ENCODE results near the gene BORCS5.
"Not testable (repeated sequence)": the region's sequence is repeated elsewhere in the genome, so short reads cannot be mapped to it uniquely, and the experiment has no call there.

The BORCS5 gene

DNA sequence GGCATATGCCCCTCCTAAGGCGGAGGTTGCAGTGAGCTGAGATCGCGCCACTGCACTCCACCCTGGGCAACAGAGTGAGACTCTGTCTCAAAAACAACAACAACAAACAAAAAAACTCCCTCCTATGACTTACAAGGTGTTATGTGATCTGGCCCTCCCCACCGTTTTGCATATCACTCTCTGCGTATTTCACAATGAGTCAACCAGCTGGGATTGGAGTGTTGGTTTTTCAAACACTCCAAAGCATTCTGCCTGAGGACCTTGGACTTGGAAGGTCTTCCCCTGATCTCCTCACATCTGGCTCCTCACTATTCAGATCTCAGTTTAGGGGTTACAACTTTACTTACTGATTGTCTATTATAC, 20.8 kb upstream of the BORCS5 start:
- ChIA-PET POLR2A (interaction anchor here (0.6 kb wide), 1 partner anchor 69 kb away, joined by 3 read pairs; the partner anchor contains the start of gene LRP6), CTCF (interaction anchor here (1.0 to 3.8 kb wide), 6 partner anchors 8 to 756 kb away, joined by 3 to 30 read pairs (median 7); partner anchors contain the start of gene MANSC1)
- TF ChIP-seq, protein P1, sequence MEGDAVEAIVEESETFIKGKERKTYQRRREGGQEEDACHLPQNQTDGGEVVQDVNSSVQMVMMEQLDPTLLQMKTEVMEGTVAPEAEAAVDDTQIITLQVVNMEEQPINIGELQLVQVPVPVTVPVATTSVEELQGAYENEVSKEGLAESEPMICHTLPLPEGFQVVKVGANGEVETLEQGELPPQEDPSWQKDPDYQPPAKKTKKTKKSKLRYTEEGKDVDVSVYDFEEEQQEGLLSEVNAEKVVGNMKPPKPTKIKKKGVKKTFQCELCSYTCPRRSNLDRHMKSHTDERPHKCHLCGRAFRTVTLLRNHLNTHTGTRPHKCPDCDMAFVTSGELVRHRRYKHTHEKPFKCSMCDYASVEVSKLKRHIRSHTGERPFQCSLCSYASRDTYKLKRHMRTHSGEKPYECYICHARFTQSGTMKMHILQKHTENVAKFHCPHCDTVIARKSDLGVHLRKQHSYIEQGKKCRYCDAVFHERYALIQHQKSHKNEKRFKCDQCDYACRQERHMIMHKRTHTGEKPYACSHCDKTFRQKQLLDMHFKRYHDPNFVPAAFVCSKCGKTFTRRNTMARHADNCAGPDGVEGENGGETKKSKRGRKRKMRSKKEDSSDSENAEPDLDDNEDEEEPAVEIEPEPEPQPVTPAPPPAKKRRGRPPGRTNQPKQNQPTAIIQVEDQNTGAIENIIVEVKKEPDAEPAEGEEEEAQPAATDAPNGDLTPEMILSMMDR (IDR thresholded peaks at IDR 0.05; ENCODE audit: control extremely low read depth, extremely low read depth, low read depth, missing control alignments), result no peak
- peak; percentile 55 for DNase-seq (ENCODE audit: extremely low spot score)

GRCh38 chr12:12336511-12336910, 20.4 kb upstream of the BORCS5 start:
- TF ChIP-seq, protein P1 (IDR thresholded peaks at IDR 0.05; ENCODE audit: control extremely low read depth, extremely low read depth, low read depth, missing control alignments), result no peak
- DNase-seq (ENCODE audit: extremely low spot score), result no peak
- ChIA-PET CTCF (interaction anchor here (1.2 to 3.8 kb wide), 5 partner anchors 9 to 756 kb away, joined by 3 to 30 read pairs (median 7); partner anchors contain the start of gene MANSC1), POLR2A (no interaction called here)

GRCh38 chr12:12338527-12339168, 18.2 kb upstream of the BORCS5 start:
- DNase-seq (ENCODE audit: extremely low spot score), result no peak
- ChIA-PET CTCF (interaction anchor here (1.3 to 1.4 kb wide), 3 partner anchors 11 to 251 kb away, joined by 3 to 5 read pairs (median 4); no protein-coding TSS in a partner anchor), POLR2A (no interaction called here)
- TF ChIP-seq, protein P1 (IDR thresholded peaks at IDR 0.05; ENCODE audit: control extremely low read depth, extremely low read depth, low read depth, missing control alignments), result no peak

GRCh38 chr12:12349711-12350665, 6.9 kb upstream of the BORCS5 start, which contains the start of gene MANSC1:
MANSC1 (minus strand) TSS chr12:12350242; CDS start chr12:12343314, 6,928 bp downstream.
- peak; percentile 39 for DNase-seq (ENCODE audit: extremely low spot score)
- CTCF ChIA-PET, result interaction anchor here (0.9 to 1.8 kb wide), 6 partner anchors 14 to 340 kb away, joined by 3 to 7 read pairs (median 4); no protein-coding TSS in a partner anchor
- TF ChIP-seq, protein P1 (IDR thresholded peaks at IDR 0.05; ENCODE audit: control extremely low read depth, extremely low read depth, low read depth, missing control alignments), result no peak
- POLR2A ChIA-PET, result interaction anchor here (0.6 kb wide), 1 partner anchor 66 kb away, joined by 12 read pairs; no protein-coding TSS in a partner anchor

DNA sequence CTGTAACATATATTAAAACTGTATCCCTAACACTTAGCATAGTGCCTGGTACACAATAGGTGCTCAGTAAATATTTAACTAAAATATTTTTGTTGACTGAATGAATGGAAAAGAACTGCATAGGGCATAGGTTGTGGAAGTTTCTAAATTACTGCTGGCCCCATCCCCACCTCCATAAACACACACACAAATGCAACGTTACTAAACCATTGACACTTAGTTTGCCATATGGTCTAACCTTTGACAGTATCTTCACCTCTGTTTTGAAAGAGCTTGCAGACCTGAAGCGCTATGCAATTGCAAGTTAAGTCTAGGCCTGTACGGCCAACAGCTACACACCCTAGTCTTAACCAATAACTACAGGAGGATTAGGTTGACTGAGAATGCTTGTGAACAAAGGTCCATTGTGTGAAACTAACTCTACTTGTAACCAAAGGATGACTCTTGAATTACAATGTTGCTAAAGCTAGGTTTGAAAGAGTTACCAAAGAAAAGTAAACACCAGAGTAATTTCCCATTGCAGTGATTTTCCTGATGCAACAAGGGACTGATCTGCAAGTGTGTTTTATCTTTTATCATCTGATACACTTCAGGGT, 5.9 kb upstream of the BORCS5 start:
- POLR2A ChIA-PET, result no interaction called here
- CTCF ChIA-PET, result interaction anchor here (1.1 to 1.8 kb wide), 4 partner anchors 12 to 316 kb away, joined by 3 to 5 read pairs (median 4); no protein-coding TSS in a partner anchor
- DNase-seq (ENCODE audit: extremely low spot score), result no peak
- TF ChIP-seq, protein P1 (IDR thresholded peaks at IDR 0.05; ENCODE audit: control extremely low read depth, extremely low read depth, low read depth, missing control alignments), result no peak

- not testable (repeated sequence) for DNase-seq (ENCODE audit: extremely low spot score)
- POLR2A ChIA-PET, result interaction anchor here (0.6 kb wide), 1 partner anchor 12 kb away, joined by 3 read pairs; no protein-coding TSS in a partner anchor
- CTCF ChIA-PET, result interaction anchor here (1.1 to 1.8 kb wide), 5 partner anchors 13 to 315 kb away, joined by 3 to 5 read pairs (median 3); no protein-coding TSS in a partner anchor
Measured at GRCh38 chr12:12351468-12352185, 5.3 kb upstream of the BORCS5 start.

Measured in GM10248 (cell line).